ENCODE results near the gene CTNNAL1. TPM values are rescaled to one million over a fixed set of nuclear protein-coding genes. Genes with fewer than 3 reads are reported as not detected.
"Not testable (repeated sequence)": the region's sequence is repeated elsewhere in the genome, so short reads cannot be mapped to it uniquely, and the experiment has no call there.

Gene CTNNAL1
- total and polyA plus RNA-seq, 10 donors = 14.6 to 43.2 (median 36.3) TPM

DNA sequence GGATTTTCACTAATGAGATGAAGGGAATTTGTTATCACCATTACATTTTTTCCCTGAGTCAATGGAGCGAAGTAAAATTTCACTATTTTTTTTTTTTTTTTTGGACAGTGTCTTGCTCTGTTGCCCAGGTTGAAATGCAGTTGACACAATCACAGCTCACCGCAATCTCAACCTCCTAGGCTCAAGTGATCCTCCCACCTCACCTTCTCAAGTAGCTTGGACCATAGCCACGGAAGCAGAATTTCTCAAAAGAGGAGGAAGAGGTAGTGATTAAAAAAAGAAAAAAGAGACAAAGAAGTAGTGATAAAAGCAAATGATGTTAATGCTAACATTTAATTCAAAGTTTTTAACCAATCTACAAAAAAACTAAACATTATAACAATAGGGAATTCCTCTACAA is 109.1 kb downstream of the CTNNAL1 start:
- 93 to 97% (median 96%) methylated on average over 3 of the region's 3 CpGs for WGBS, 5 donors
- H3K36me3 ChIP-seq = peaks cover 0 to 100% (median 90%) of the 10 kb centered on the region in 6 donors

GRCh38 chr9:108903420-108904103 is 109.7 kb downstream of the CTNNAL1 start:
- H3K27me3 ChIP-seq (replicated peaks in 1 of 7) = no peaks in the 10 kb centered on the region
- no peak for DNase-seq
- 64 to 89% (median 85%) methylated on average over 2 of the region's 2 CpGs for WGBS, 5 donors
- intact Hi-C loops (cut with DNase I; ENCODE audit: low total_unique reads) = no loop called here
- no peaks in the 10 kb centered on the region for H3K9me3 ChIP-seq
- H3K4me1 ChIP-seq = no peaks in the 10 kb centered on the region
- peaks cover 0 to 100% (median 90%) of the 10 kb centered on the region in 6 donors for H3K36me3 ChIP-seq
- no peak for TF ChIP-seq POLR2AphosphoS5 (IDR thresholded peaks at IDR 0.05)
- no peak overlapping the region for H3K27ac ChIP-seq
- H3K4me3 ChIP-seq = no peak overlapping the region

More for the DNA sequence above, 109.1 kb downstream of the CTNNAL1 start:
- intact Hi-C loops (cut with DNase I; ENCODE audit: low total_unique reads) = no loop called here
- H3K27ac ChIP-seq = no peak overlapping the region
- H3K9me3 ChIP-seq = no peaks in the 10 kb centered on the region
- H3K4me3 ChIP-seq = no peak overlapping the region
- H3K27me3 ChIP-seq (replicated peaks in 1 of 7) = no peaks in the 10 kb centered on the region
- no peaks in the 10 kb centered on the region for H3K4me1 ChIP-seq
- DNase-seq = no peak
- TF ChIP-seq POLR2A (IDR thresholded peaks at IDR 0.05) = no peak
- TF ChIP-seq, protein P1, sequence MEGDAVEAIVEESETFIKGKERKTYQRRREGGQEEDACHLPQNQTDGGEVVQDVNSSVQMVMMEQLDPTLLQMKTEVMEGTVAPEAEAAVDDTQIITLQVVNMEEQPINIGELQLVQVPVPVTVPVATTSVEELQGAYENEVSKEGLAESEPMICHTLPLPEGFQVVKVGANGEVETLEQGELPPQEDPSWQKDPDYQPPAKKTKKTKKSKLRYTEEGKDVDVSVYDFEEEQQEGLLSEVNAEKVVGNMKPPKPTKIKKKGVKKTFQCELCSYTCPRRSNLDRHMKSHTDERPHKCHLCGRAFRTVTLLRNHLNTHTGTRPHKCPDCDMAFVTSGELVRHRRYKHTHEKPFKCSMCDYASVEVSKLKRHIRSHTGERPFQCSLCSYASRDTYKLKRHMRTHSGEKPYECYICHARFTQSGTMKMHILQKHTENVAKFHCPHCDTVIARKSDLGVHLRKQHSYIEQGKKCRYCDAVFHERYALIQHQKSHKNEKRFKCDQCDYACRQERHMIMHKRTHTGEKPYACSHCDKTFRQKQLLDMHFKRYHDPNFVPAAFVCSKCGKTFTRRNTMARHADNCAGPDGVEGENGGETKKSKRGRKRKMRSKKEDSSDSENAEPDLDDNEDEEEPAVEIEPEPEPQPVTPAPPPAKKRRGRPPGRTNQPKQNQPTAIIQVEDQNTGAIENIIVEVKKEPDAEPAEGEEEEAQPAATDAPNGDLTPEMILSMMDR (IDR thresholded peaks at IDR 0.05 in 8 of 11, conservative IDR thresholded peaks at IDR 0.05 in 3 of 11) = no peak
- no peak for TF ChIP-seq POLR2AphosphoS5 (IDR thresholded peaks at IDR 0.05)

DNA sequence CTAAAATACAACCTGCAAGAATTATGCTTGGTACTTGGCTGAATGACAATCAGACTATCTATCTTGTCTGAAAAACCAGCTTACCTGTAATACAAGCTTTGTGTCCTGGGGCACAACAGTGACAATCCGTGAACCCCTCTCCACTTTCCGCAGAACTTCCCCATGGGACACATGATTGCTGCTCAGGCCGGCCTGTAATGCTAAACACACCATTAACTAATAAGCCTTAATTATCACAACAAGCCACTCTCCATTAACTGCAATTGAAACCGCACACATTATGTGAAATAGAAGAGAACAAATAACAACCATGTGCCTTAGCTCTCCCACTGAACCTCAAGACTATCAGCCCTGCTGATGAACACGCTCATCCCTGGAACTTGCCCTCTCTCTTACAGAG is 113.1 kb downstream of the CTNNAL1 start:
- Histone ChIP-seq H3K9me3 (no peaks in the 10 kb centered on the region), H3K4me1 (no peaks in the 10 kb centered on the region), H3K27ac (no peak overlapping the region), H3K4me3 (no peak overlapping the region), H3K27me3 (replicated peaks in 1 of 7) (no peaks in the 10 kb centered on the region), H3K36me3 (peaks cover 0 to 100% (median 87%) of the 10 kb centered on the region in 6 donors)
- TF ChIP-seq, protein P1 (IDR thresholded peaks at IDR 0.05 in 8 of 11, conservative IDR thresholded peaks at IDR 0.05 in 3 of 11) = no peak
- TF ChIP-seq POLR2A (IDR thresholded peaks at IDR 0.05) (no peak), POLR2AphosphoS5 (IDR thresholded peaks at IDR 0.05) (no peak)
- intact Hi-C loops (cut with DNase I; ENCODE audit: low total_unique reads) = no loop called here
- WGBS, 5 donors = 82 to 99% (median 95%) methylated on average over 5 of the region's 5 CpGs
- no peak for DNase-seq

DNA sequence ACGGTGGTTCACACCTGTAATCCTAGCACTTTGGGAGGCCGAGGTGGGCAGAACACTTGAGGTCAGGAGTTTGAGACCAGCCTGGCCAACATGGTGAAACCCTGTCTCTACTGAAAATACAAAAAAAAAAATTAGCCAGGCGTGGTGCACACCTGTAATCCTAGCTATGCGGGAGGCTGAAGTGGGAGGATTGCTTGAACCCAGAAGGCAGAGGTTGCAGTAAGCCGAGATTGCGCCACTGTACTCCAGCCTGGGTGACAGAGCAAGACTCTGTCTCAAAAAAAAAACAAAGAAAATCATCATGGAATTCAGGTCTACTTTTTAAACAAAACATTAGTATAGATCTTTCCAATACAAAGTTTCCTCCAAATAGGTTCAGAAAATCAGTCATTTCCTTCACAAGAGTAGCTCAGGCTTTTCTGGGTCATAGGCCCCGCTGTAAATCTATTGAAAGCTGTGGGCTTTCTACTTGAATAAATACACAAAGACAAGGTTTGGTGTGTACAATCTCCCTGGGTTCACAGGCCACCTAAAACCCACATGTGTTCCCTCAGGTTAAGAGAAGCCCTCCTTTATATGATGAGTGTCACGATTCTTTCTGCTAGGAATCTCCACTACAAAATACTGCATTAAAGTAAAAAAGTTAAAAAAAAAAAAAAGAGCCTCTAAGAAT is 114.1 kb downstream of the CTNNAL1 start:
- H3K27ac ChIP-seq; H3K4me1 ChIP-seq; DNase-seq; intact Hi-C loops (cut with DNase I; ENCODE audit: low total_unique reads); H3K9me3 ChIP-seq; H3K27me3 ChIP-seq (replicated peaks in 1 of 7); H3K4me3 ChIP-seq: not testable (repeated sequence)
- H3K36me3 ChIP-seq = peaks cover 0 to 100% (median 87%) of the 10 kb centered on the region in 6 donors
- 93 to 98% (median 96%) methylated on average over 8 of the region's 8 CpGs for WGBS, 5 donors

GRCh38 chr9:108897324-108898096 is 115.8 kb downstream of the CTNNAL1 start:
- 93 to 98% (median 94%) methylated on average over 2 of the region's 2 CpGs for WGBS, 5 donors
- H3K36me3 ChIP-seq = peaks cover 0 to 100% (median 93%) of the 10 kb centered on the region in 6 donors
- TF ChIP-seq, protein P1 (IDR thresholded peaks at IDR 0.05 in 8 of 11, conservative IDR thresholded peaks at IDR 0.05 in 3 of 11) = no peak
- no peak for TF ChIP-seq POLR2AphosphoS5 (IDR thresholded peaks at IDR 0.05)
- TF ChIP-seq POLR2A (IDR thresholded peaks at IDR 0.05) = no peak
- intact Hi-C loops (cut with DNase I; ENCODE audit: low total_unique reads) = no loop called here
- no peaks in the 10 kb centered on the region for H3K9me3 ChIP-seq
- H3K4me3 ChIP-seq = no peak overlapping the region
- no peak overlapping the region for H3K27ac ChIP-seq
- H3K27me3 ChIP-seq (replicated peaks in 1 of 7) = no peaks in the 10 kb centered on the region
- no peak for DNase-seq
- H3K4me1 ChIP-seq = no peaks in the 10 kb centered on the region

Measured in spleen (tissue), 11 donors.